AG04450 (cell line): ENCODE data around the gene FAM217A. TPM values are rescaled to one million over a fixed set of nuclear protein-coding genes. Genes with fewer than 3 reads are reported as not detected.

Source experiments
- CTCF ChIA-PET: fragments of 300-600, 350-600 bp; formaldehyde crosslinking; extraction: SDS; loops from one replicate; lab custom pipeline; 2022; ENCODE audit warnings: antibody characterized with exemption, inconsistent platforms; lab: Charles Lee
- POLR2A ChIA-PET: fragments of 350-600 bp; formaldehyde crosslinking; extraction: SDS; loops from one replicate; lab custom pipeline; 2021; ENCODE audit warnings: antibody characterized with exemption, inconsistent platforms; lab: Yijun Ruan, JAX
- DNase-seq: peaks from one replicate; pipeline ENCODE4 v3.0.0-alpha.2; 2011; ENCODE audit warnings: low read depth, low spot score
- H3K27ac ChIP-seq: one replicate; pipeline ENCODE4 v1.5.1; 2012; ENCODE audit warnings: low read depth, low read length, control low read depth
- H3K27me3 ChIP-seq: one replicate; pipeline ENCODE4 v1.6.0; 2012; ENCODE audit warnings: low read length; ENCODE audit not compliant: control insufficient read depth, insufficient read depth
- H3K4me3 ChIP-seq: 2 replicates; pipeline ENCODE4 v1.5.1; 2011; ENCODE audit warnings: mild to moderate bottlenecking, low read depth, low read length, control low read depth
- H3K9me3 ChIP-seq: 2 replicates; pipeline ENCODE4 v1.5.1; 2012; ENCODE audit warnings: low read length; ENCODE audit not compliant: control insufficient read depth, insufficient read depth
- polyA plus RNA-seq: library from polyadenylated mRNA; depleted of rRNA; stranded (reverse); fragments of >200 nt; gene quantifications from 2 replicates; pipeline ENCODE4 v1.2.3, GENCODE V29; 2011
- TF ChIP-seq, protein P1 (sequence below): IDR thresholded peaks from 2 replicates; pipeline ENCODE4 v1.5.1; 2011; ENCODE audit warnings: low read depth, low read length, control low read depth, inconsistent platforms

Gene FAM217A
- polyA plus RNA-seq, 1 experiment: not detected

DNA sequence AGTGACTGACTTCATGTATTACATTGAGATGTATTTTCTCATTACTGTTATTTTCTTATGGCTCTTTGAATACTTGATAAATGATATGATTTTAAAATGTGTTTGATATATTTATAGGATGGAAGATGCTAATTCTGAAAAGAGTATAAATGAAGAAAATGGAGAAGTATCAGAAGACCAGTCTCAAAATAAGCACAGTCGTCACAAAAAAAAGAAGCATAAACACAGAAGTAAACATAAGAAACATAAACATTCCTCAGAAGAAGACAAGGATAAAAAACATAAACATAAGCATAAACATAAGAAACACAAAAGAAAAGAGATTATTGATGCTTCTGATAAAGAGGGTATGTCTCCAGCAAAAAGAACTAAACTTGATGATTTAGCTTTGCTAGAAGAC lies 47.5 kb downstream of the FAM217A start:
- DNase-seq: no peak
- TF ChIP-seq, protein P1, sequence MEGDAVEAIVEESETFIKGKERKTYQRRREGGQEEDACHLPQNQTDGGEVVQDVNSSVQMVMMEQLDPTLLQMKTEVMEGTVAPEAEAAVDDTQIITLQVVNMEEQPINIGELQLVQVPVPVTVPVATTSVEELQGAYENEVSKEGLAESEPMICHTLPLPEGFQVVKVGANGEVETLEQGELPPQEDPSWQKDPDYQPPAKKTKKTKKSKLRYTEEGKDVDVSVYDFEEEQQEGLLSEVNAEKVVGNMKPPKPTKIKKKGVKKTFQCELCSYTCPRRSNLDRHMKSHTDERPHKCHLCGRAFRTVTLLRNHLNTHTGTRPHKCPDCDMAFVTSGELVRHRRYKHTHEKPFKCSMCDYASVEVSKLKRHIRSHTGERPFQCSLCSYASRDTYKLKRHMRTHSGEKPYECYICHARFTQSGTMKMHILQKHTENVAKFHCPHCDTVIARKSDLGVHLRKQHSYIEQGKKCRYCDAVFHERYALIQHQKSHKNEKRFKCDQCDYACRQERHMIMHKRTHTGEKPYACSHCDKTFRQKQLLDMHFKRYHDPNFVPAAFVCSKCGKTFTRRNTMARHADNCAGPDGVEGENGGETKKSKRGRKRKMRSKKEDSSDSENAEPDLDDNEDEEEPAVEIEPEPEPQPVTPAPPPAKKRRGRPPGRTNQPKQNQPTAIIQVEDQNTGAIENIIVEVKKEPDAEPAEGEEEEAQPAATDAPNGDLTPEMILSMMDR: no peak
- Histone ChIP-seq H3K4me3 (no peak overlapping the region), H3K27ac (no peak overlapping the region), H3K27me3 (no peaks in the 10 kb centered on the region), H3K9me3 (no peaks in the 10 kb centered on the region)
- CTCF ChIA-PET: interaction anchor here (2.0 kb wide), 1 partner anchor 10 kb away, joined by 11 read pairs; a partner anchor contains a TSS
- POLR2A ChIA-PET: no interaction called here

DNA sequence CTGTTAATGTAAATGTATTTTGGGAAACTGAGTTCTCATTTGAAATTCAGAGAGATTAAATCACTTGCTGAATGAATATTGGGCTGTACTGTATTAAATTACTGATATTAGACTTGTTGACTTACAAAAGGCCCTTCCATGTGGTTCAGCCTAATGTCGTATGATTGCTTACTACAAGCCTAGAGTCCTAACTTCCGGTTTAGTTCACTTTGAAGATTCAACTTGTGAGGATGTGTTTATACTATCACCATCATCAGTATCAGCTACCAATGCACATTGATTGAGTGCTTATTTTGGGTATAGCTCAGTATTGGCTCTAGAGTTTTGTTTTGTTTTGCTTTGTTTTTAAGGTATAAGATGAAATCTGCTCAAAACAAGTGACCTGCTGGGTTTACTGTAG lies 48.3 kb downstream of the FAM217A start:
- ChIA-PET CTCF (interaction anchor here (0.6 to 2.0 kb wide), 3 partner anchors 9 to 182 kb away, joined by 3 to 11 read pairs (median 3); partner anchors contain the start of gene FAM50B), POLR2A (no interaction called here)
- DNase-seq: no peak
- Histone ChIP-seq H3K27ac (no peak overlapping the region), H3K9me3 (no peaks in the 10 kb centered on the region), H3K27me3 (no peaks in the 10 kb centered on the region), H3K4me3 (no peak overlapping the region)
- TF ChIP-seq, protein P1: no peak

DNA sequence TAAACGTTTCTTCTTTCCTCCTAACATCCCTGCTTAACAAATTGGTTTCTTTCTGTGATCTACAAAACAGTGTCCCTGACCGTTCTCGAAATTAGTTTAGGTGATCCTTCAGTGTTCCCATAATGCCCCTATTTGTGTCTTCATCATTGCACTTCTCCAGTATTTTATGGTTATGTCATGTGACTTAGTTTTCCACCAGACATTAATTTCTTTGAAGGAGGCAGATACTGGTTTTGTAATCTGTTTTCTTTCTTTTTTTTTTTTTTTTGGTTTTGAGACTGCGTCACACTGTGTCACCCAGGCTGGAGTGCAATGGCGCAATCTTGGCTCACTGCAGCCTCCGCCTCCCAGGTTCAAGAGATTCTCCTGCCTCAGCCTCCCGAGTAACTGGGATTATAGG lies 49.2 kb downstream of the FAM217A start:
- Histone ChIP-seq H3K4me3 (no peak overlapping the region), H3K27me3 (no peaks in the 10 kb centered on the region), H3K9me3 (no peaks in the 10 kb centered on the region), H3K27ac (no peak overlapping the region)
- CTCF ChIA-PET: interaction anchor here (2.0 kb wide), 1 partner anchor 8 kb away, joined by 11 read pairs; a partner anchor contains a TSS
- POLR2A ChIA-PET: no interaction called here
- TF ChIP-seq, protein P1: no peak
- no peak for DNase-seq

GRCh38 chr6:4028051-4028450 lies 50.9 kb downstream of the FAM217A start:
- CTCF ChIA-PET: no interaction called here
- POLR2A ChIA-PET: no interaction called here
- no peaks in the 10 kb centered on the region for H3K9me3 ChIP-seq
- TF ChIP-seq, protein P1: no peak
- H3K27me3 ChIP-seq: no peaks in the 10 kb centered on the region
- DNase-seq: no peak
- no peak overlapping the region for H3K4me3 ChIP-seq
- no peak overlapping the region for H3K27ac ChIP-seq

DNA sequence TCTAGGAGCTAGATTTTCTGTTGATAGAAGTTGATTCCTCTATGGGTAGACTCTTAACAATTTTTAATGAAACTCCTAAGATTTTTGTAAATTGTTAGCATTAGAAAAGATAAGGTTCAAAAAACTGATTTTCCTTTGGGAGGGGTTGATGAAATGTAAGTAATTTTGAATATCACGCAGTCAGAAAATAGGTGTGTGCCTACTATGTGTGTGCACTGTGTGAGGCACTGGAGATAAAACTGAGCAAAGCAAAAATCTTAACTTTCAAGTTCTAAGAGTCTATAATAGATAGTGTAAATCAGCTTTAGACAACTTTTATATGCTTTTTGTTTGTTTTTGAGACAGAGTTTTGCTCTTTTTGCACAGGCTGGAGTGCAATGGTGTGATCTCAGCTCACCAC lies 53.3 kb downstream of the FAM217A start:
- no peak for DNase-seq
- ChIA-PET POLR2A (interaction anchor here (0.7 kb wide), 1 partner anchor 962 kb away, joined by 3 read pairs; no protein-coding TSS in a partner anchor), CTCF (no interaction called here)
- no peaks in the 10 kb centered on the region for H3K9me3 ChIP-seq
- TF ChIP-seq, protein P1: no peak
- H3K27me3 ChIP-seq: no peaks in the 10 kb centered on the region
- no peak overlapping the region for H3K27ac ChIP-seq
- no peak overlapping the region for H3K4me3 ChIP-seq
